Fibroblast of the aortic adventitia (primary cell): Measurements from ENCODE around the gene RIMS3. TPM values are rescaled to one million over a fixed set of nuclear protein-coding genes. Genes with fewer than 3 reads are reported as not detected.
A peak's percentile ranks its signal among the peaks of the same experiment; 100 is the strongest.
"Not testable (repeated sequence)": the region's sequence is repeated elsewhere in the genome, so short reads cannot be mapped to it uniquely, and the experiment has no call there.

Experiments used
- DNase-seq: peaks from one replicate; pipeline ENCODE4 v3.0.0-alpha.2; 2010; ENCODE audit warnings: low read depth
- H3K4me3 ChIP-seq: 2 replicates; pipeline ENCODE4 v1.5.1; 2011; ENCODE audit warnings: low read depth, mild to moderate bottlenecking, control low read depth, low read length, moderate library complexity
- CTCF ChIP-seq: IDR thresholded peaks from 2 replicates; pipeline ENCODE4 v1.5.1; 2011; ENCODE audit warnings: mild to moderate bottlenecking, low read length, control low read depth, inconsistent platforms; ENCODE audit not compliant: insufficient read depth
- total RNA-seq: library from RNA; depleted of rRNA; stranded (reverse); fragments of >200 nt; gene quantifications from 2 replicates; pipeline ENCODE4 v1.2.3, GENCODE V29; 2012; ENCODE audit warnings: low replicate concordance

The RIMS3 gene
- total RNA-seq, 1 donor, result 0.36 TPM

DNA sequence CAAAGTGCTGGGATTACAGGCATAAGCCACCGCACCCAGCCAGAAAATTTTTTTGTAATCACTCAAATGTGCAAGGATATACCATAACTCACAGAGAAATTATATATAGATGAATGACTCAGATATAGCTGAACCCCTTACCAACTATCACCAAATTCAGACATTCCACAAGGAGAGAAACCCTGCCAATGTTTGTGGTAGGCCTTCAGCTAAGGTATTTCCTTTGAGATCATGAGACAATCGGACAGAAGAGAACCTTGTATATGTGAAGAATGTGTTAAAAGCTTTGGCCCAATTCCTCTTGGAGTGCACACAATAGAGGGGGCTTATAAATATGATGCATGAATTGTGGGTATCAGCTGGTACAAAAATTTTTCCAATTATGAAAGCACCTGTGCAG is 83.4 kb downstream of the RIMS3 start:
- no peak overlapping the region for H3K4me3 ChIP-seq
- DNase-seq, result peak; percentile 46
- TF ChIP-seq CTCF, result no peak

DNA sequence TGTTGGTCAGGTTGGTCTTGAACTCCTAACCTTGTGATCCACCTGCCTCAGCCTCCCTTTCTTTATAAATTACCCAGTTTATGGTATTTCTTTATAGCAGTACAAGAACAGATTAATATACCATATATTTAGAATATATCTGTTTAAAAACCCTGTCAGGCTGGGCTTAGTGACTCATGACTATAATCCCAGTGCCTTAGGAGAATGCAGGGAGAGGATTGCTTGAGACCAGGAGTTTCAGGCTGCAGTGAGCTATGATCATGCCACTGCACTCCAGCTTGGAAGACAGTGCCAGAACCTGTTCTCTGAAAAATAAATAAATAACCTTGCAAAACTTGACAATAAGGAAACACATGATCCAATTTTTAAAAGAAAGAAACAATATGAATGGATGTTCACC is 90.1 kb downstream of the RIMS3 start:
- no peak for DNase-seq
- H3K4me3 ChIP-seq, result no peak overlapping the region
- no peak for TF ChIP-seq CTCF

DNA sequence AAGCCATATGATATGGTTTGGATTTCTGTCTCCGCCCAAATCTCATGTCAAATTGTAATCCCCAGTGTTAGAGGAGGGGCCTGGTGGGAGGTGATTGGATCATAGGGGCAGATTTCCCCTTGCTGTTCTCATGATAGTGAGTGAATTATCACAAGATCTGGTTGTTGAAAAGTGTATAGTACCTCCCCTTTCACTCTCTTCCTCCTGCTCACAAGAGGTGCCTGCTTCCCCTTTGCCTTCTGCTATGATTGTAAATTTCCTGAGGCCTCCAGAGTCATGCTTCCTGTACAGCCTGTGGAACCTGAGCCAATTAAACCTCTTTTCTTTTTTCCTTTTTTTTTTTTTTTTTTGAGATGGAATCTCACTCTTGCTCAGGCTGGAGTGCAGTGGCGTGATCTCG is 90.7 kb downstream of the RIMS3 start:
- H3K4me3 ChIP-seq, DNase-seq: not testable (repeated sequence)

Other genes with a start within 250 kb of the RIMS3 start
- 6.1 and 8.5 TPM in 2 replicates for gene ZFP69B, start 215.2 kb downstream of the RIMS3 start, total RNA-seq
- 1.7 and 3.4 TPM in 2 replicates for gene ZFP69, start 188.4 kb downstream of the RIMS3 start, total RNA-seq
- gene EXO5, start 156.9 kb downstream of the RIMS3 start, total RNA-seq, result 11.5 and 15.1 TPM in 2 replicates
- gene ZNF684, start 134.0 kb downstream of the RIMS3 start, total RNA-seq, result 5.6 and 7.0 TPM in 2 replicates
- 13.2 and 23.1 TPM in 2 replicates for gene NFYC, start 26.0 kb upstream of the RIMS3 start, total RNA-seq
- gene KCNQ4, start 118.1 kb upstream of the RIMS3 start, total RNA-seq, result not detected in 2 replicates
- 3.5 and 3.6 TPM in 2 replicates for gene CITED4, start 196.7 kb upstream of the RIMS3 start, total RNA-seq